Activated CD8-positive, alpha-beta memory T cell treated with anti-CD3 and anti-CD28 coated beads, Interleukin-2, amount 10 ng/mL, durations not matched to agents 7 days and 5 days (primary cell): ENCODE results near the gene CHCHD3. TPM values are rescaled to one million over a fixed set of nuclear protein-coding genes. Genes with fewer than 3 reads are reported as not detected.

Source experiments
- ATAC-seq: fragments of 150-1000 bp; cut with Tn5 transposase; one replicate; pipeline ENCODE4 v1.10.0; 2021; ENCODE audit warnings: moderate library complexity
- CTCF ChIA-PET: fragments of 350-600 bp; sonication (Branson Sonifier 250); formaldehyde crosslinking; loops from one replicate; lab custom pipeline; 2021; ENCODE audit warnings: antibody characterized with exemption; lab: Charles Lee
- DNase-seq: peaks from one replicate; pipeline ENCODE4 v3.0.0-alpha.2; 2020
- H3K27ac Mint-ChIP-seq: one replicate; pipeline ENCODE4 v1.8.0; 2021; ENCODE audit warnings: mild to moderate bottlenecking, mixed read lengths
- H3K27me3 Mint-ChIP-seq: one replicate; pipeline ENCODE4 v1.8.0; 2021; ENCODE audit warnings: mixed read lengths
- H3K36me3 Mint-ChIP-seq: one replicate; pipeline ENCODE4 v1.8.0; 2021; ENCODE audit warnings: mild to moderate bottlenecking, mixed read lengths
- H3K4me1 Mint-ChIP-seq: one replicate; pipeline ENCODE4 v1.8.0; 2021; ENCODE audit warnings: mixed read lengths
- H3K4me3 Mint-ChIP-seq: one replicate; pipeline ENCODE4 v1.8.0; 2021; ENCODE audit warnings: mild to moderate bottlenecking, moderate library complexity, mixed read lengths
- H3K9me3 Mint-ChIP-seq: one replicate; pipeline ENCODE4 v1.8.0; 2022; ENCODE audit warnings: low read depth, mixed read lengths
- total RNA-seq, 2 experiments: library from RNA; stranded (reverse); gene quantifications; one replicate each; pipeline ENCODE4 v1.2.3, GENCODE V29; 2021

Gene CHCHD3
- total RNA-seq, 2 experiments from 2014 or later = 49.5 to 56.7 TPM

GRCh38 chr7:133064082-133064820, 17.6 kb downstream of the CHCHD3 start:
- no peak for ATAC-seq
- Mint-ChIP-seq H3K4me3 (no peak overlapping the region), H3K27me3 (no peaks in the 10 kb centered on the region), H3K27ac (no peak overlapping the region), H3K9me3 (no peaks in the 10 kb centered on the region), H3K36me3 (peaks cover 30% of the 10 kb centered on the region), H3K4me1 (no peaks in the 10 kb centered on the region)
- DNase-seq = no peak
- CTCF ChIA-PET = no interaction called here

DNA sequence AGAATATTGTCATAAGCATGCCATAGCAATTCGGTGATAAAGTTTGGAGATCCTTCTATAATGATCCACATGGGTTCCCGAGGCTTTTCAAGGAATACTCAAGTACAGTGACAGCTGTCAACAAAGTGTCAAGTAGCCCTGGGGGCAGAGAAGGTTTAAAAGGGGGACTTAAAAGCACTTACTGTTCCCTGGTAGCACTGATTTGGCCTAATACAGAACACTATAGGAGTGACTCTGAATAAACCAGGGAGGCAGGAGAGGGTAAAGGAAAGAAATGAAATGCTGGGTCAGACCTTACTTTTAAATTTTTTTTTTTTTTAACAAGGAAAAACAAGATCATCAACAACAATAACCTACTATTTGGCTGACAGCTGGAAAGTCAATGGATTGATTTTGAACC, 20.1 kb downstream of the CHCHD3 start:
- ATAC-seq = no peak
- no peaks in the 10 kb centered on the region for H3K27me3 Mint-ChIP-seq
- H3K4me1 Mint-ChIP-seq = peaks cover 2% of the 10 kb centered on the region
- H3K27ac Mint-ChIP-seq = no peak overlapping the region
- H3K4me3 Mint-ChIP-seq = no peak overlapping the region
- H3K36me3 Mint-ChIP-seq = peaks cover 12% of the 10 kb centered on the region
- CTCF ChIA-PET = interaction anchor here (1.0 kb wide), 1 partner anchor 11 kb away, joined by 3 read pairs; no protein-coding TSS in a partner anchor
- DNase-seq = no peak
- no peaks in the 10 kb centered on the region for H3K9me3 Mint-ChIP-seq

- H3K27ac Mint-ChIP-seq = no peak overlapping the region
- H3K36me3 Mint-ChIP-seq = peaks cover 8% of the 10 kb centered on the region
- no peaks in the 10 kb centered on the region for H3K27me3 Mint-ChIP-seq
- no peak overlapping the region for H3K4me3 Mint-ChIP-seq
- DNase-seq = no peak
- peaks cover 3% of the 10 kb centered on the region for H3K4me1 Mint-ChIP-seq
- no peak for ATAC-seq
- no peaks in the 10 kb centered on the region for H3K9me3 Mint-ChIP-seq
- CTCF ChIA-PET = interaction anchor here (1.0 kb wide), 1 partner anchor 11 kb away, joined by 3 read pairs; no protein-coding TSS in a partner anchor
Measured at GRCh38 chr7:133061357-133061756, 20.5 kb downstream of the CHCHD3 start.

DNA sequence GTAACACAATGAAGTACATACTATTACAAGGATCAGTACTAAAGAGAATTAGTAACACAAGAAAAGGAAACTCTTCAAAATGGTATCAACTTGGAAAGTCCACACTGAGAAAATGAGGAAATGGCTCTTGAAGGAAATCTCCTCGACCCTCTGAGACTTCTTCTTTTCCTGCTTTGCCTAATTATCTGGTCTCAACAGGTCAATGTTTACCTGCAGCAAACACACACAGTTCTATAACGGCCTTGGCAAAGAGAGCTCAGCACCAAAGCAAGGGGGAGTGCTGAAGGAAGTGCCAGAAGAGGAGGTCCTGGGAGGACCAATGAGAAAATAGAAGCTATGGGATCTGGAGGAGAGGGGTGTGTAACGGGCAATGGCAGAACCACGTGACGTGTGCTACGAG, 21.9 kb downstream of the CHCHD3 start:
- DNase-seq (no peak), ATAC-seq (no peak)
- Mint-ChIP-seq H3K27me3 (no peaks in the 10 kb centered on the region), H3K9me3 (no peaks in the 10 kb centered on the region), H3K36me3 (peaks cover 6% of the 10 kb centered on the region), H3K4me3 (no peak overlapping the region), H3K27ac (no peak overlapping the region), H3K4me1 (peaks cover 3% of the 10 kb centered on the region)
- CTCF ChIA-PET = no interaction called here

DNA sequence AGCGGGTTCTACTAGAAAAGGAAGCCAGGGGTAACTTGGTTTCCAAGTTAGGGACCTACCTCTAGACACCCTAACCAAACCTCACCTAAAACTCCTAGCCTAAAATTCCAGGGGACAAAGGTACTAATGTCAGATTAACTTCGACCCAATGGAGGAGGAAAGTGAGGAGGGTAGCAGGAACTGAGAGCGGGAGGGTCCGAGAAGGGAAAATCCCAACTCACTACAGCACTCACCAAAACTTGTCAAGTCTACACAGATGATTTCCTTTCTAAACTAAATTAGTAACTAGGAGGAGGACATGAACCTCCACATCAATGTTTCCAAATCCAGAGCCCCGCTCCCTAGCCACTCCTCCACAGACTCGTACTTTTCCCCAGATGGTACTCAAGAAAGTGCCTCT, 22.6 kb downstream of the CHCHD3 start:
- Mint-ChIP-seq H3K27me3 (no peaks in the 10 kb centered on the region), H3K27ac (no peak overlapping the region), H3K36me3 (peaks cover 6% of the 10 kb centered on the region), H3K4me3 (no peak overlapping the region), H3K4me1 (peaks cover 3% of the 10 kb centered on the region), H3K9me3 (no peaks in the 10 kb centered on the region)
- no peak for ATAC-seq
- DNase-seq = no peak
- CTCF ChIA-PET = no interaction called here

DNA sequence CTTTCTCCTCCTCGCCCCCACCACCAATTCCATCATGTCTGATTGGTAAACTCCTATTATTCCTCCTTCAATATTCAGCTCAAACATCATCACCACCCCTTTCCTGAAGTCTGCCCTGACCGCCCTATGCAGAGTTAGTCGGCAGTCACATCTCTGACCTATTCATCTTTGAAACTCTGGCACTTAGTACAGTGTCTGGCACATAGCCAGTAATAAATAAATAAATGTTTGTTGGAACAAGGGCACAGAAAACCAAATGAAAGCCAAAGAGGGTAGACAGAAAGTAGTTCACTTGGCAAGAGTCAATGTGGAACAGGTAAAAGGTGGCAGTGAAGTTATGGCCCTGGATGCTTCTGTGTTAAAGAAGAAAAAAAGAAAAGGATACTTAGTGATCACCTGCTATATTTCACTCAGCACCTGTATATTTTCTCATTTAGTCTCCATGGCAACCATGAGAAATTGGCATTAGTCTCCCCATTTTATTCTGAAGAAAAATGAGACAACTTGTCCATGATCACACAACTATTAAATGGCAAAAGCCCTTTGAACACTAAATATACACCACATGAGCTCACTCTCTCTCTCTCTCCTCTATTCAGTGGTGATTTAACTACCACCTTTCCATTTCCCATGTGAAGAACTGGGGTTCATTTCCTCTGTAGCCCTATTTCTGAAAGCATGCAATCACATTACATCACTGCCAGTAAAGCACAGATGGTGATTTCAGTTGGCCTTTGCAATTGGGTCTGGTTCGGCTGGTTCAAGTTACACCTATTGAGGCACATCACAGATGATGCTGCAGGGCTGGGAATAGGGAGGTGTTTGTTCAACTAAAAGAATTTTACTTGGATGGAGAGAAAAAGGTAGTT, 25.3 kb downstream of the CHCHD3 start:
- peaks cover 6% of the 10 kb centered on the region for H3K4me1 Mint-ChIP-seq
- H3K27me3 Mint-ChIP-seq = no peaks in the 10 kb centered on the region
- no peaks in the 10 kb centered on the region for H3K9me3 Mint-ChIP-seq
- DNase-seq (no peak), ATAC-seq (no peak)
- peaks cover 2% of the 10 kb centered on the region for H3K36me3 Mint-ChIP-seq
- H3K27ac Mint-ChIP-seq = no peak overlapping the region
- CTCF ChIA-PET = no interaction called here
- H3K4me3 Mint-ChIP-seq = no peak overlapping the region

DNA sequence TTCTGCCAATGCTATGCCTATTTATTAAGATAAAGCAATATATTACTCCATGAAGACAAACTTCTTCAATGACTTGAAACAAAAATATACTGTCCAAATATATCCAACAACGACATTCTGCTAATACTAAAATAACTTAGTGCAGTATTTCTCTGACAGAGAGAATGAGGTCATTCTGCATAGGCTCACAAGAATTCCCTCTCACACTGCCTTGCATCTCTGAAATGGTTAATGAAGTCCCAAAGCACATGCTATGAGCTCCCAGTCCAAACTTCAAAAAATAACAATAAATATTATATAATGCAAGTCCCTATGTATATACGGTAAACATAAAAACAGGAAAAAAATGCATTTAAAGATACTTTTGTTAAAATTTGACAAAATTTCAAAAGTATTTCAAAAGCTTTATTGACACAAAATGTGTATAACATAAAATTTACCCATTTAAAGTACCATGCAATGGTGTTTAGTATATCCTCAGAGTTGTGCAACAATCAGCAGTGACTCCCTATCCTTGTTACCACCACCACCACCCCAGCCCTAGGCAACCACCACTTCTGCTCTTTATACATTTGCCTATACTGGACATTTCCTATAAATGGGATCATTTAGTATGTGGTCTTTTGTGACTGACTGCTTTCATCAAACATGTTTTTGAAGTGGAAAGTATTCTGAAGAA, 27.6 kb downstream of the CHCHD3 start:
- no peak for ATAC-seq
- no peaks in the 10 kb centered on the region for H3K36me3 Mint-ChIP-seq
- CTCF ChIA-PET = no interaction called here
- no peak for DNase-seq
- no peak overlapping the region for H3K27ac Mint-ChIP-seq
- no peaks in the 10 kb centered on the region for H3K9me3 Mint-ChIP-seq
- no peaks in the 10 kb centered on the region for H3K27me3 Mint-ChIP-seq
- H3K4me3 Mint-ChIP-seq = no peak overlapping the region
- H3K4me1 Mint-ChIP-seq = peaks cover 6% of the 10 kb centered on the region

DNA sequence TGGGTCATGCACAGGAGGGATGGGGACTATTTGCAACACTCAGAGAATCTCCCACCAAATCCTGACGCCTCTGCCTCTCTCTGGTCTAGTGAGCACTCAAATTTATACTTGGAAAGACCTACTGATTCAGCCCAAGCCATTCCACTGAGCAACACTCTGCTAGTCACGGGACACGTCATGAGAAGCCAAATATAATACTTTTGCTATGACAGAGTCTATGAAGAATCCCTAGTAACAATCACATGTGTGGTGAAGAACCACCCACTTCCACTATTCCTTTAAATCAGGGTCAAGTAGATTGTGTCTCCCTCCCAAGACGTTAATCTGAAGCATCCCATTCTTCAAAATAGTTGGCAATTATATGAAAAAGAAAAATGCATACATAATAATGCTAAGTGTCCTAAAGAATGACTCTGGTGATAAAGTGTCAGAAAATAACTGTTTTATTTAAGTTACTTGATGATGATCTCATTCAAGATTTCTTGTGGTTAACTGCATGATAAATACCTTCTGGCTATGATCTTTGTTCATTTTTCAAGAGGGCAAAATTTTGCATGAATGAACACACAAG, 28.5 kb downstream of the CHCHD3 start:
- Mint-ChIP-seq H3K27ac (no peak overlapping the region), H3K4me1 (peaks cover 6% of the 10 kb centered on the region), H3K9me3 (no peaks in the 10 kb centered on the region), H3K4me3 (no peak overlapping the region), H3K36me3 (no peaks in the 10 kb centered on the region), H3K27me3 (no peaks in the 10 kb centered on the region)
- DNase-seq = no peak
- CTCF ChIA-PET = no interaction called here
- no peak for ATAC-seq

DNA sequence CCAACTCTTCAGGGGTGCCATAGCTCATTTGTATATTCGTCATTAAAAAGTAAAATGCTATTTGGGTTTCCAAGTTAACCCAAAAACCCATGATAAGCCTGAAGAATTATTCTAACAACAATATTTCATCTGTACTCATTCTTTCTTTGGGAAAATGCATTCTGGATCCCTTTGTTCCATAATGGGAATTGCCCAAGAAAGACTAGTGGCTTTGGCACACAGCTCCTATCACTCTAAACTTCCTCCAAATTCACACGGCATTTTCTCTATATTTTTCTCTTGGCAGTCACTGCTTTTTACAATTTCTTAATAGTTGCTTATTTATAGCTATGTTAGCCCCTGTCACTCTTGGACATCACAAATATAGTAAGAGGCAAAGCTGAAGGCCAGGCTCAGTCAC, 29.1 kb downstream of the CHCHD3 start:
- CTCF ChIA-PET = no interaction called here
- no peaks in the 10 kb centered on the region for H3K27me3 Mint-ChIP-seq
- no peak for ATAC-seq
- peaks cover 2% of the 10 kb centered on the region for H3K36me3 Mint-ChIP-seq
- peaks cover 6% of the 10 kb centered on the region for H3K4me1 Mint-ChIP-seq
- H3K27ac Mint-ChIP-seq = no peak overlapping the region
- DNase-seq = no peak
- no peaks in the 10 kb centered on the region for H3K9me3 Mint-ChIP-seq
- no peak overlapping the region for H3K4me3 Mint-ChIP-seq

DNA sequence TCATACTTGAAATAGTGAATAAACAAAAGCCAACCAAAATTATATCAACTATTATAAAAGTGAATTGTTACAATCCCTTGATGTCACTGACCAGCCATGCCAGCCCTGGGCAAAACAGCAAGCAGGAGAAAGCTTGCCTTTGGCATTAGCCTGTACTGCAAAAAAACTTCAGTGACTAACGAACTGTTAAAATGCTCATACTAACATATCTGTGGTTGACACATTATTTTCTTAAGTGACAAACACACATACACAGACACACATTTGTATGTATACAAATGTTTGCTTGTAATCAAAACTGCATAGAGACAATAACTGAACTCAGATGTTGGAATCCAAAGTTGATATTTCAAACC, 29.5 kb downstream of the CHCHD3 start:
- ATAC-seq (no peak), DNase-seq (no peak)
- H3K4me3 Mint-ChIP-seq = no peak overlapping the region
- peaks cover 6% of the 10 kb centered on the region for H3K4me1 Mint-ChIP-seq
- CTCF ChIA-PET = no interaction called here
- H3K27ac Mint-ChIP-seq = no peak overlapping the region
- no peaks in the 10 kb centered on the region for H3K27me3 Mint-ChIP-seq
- peaks cover 2% of the 10 kb centered on the region for H3K36me3 Mint-ChIP-seq
- H3K9me3 Mint-ChIP-seq = no peaks in the 10 kb centered on the region

GRCh38 chr7:133051719-133052400, 30.0 kb downstream of the CHCHD3 start:
- Mint-ChIP-seq H3K27ac (no peak overlapping the region), H3K9me3 (no peaks in the 10 kb centered on the region), H3K27me3 (no peaks in the 10 kb centered on the region), H3K4me1 (peaks cover 5% of the 10 kb centered on the region), H3K36me3 (peaks cover 3% of the 10 kb centered on the region), H3K4me3 (no peak overlapping the region)
- DNase-seq = no peak
- ATAC-seq = no peak
- CTCF ChIA-PET = no interaction called here

GRCh38 chr7:133051066-133051465, 30.8 kb downstream of the CHCHD3 start:
- Mint-ChIP-seq H3K27me3 (no peaks in the 10 kb centered on the region), H3K4me3 (no peak overlapping the region), H3K9me3 (no peaks in the 10 kb centered on the region), H3K4me1 (peaks cover 4% of the 10 kb centered on the region), H3K36me3 (peaks cover 3% of the 10 kb centered on the region), H3K27ac (no peak overlapping the region)
- ATAC-seq = no peak
- CTCF ChIA-PET = interaction anchor here (1.2 kb wide), 1 partner anchor 10 kb away, joined by 3 read pairs; no protein-coding TSS in a partner anchor
- DNase-seq = no peak
